Measurements from ENCODE around the gene FLVCR1. TPM values are rescaled to one million over a fixed set of nuclear protein-coding genes. Genes with fewer than 3 reads are reported as not detected.

The FLVCR1 gene
- total and polyA plus RNA-seq, 9 donors, result 1.9 to 11.4 (median 6.6) TPM

DNA sequence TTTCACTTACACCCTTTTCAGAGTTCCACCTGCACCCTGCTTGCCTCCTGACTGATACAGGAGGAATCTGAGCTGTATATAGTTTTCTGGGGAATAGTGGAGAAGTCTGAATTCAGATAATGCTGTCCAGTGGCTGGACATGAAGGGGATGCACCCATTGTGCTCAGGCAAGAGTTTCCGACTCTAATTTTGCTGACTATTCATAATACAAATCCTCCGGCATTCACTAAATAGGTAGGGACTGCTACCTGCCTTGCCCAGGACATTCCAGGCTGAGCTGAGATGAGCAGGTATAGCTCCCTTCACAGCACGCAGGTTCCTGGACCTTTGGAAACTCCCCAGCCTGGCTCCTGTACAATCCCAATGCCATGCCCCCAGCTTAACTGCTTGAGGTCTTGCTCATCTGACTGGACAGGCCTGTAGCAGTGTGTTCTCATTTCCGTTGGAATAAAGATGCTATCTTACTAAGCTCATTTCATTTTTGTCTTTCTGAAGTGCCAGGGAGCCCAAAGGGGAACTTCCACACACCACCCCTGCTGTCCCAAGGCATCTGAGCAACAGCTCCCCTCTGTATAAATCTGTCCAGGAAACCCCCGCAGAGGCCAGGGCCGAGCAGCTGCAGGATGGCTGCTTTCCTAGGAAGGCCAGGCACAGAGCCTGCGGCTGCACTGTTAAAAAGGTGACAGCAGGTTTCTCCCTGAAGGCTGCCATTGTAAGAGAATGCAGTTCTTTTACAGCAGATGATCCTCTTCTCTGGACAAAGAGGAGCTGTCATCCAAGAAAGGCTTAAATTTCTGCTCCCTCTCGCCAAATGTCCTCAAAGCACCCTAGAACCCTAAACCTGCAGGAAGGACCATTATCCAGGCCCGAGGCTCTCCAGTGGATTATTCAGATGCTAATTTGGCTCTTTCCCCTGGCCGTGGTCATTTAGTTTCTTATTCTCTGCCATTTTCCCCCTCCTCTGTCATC is 70.5 kb downstream of the FLVCR1 start:
- H3K4me3 ChIP-seq, result no peak overlapping the region
- no peaks in the 10 kb centered on the region for H3K4me1 ChIP-seq (ENCODE audit: insufficient read depth)
- DNase-seq, result no peak
- 55 to 73% (median 62%) methylated on average over 10 of the region's 10 CpGs for WGBS, 3 donors
- no peaks in the 10 kb centered on the region for H3K9me3 ChIP-seq
- no peaks in the 10 kb centered on the region for H3K36me3 ChIP-seq
- H3K27me3 ChIP-seq, result no peaks in the 10 kb centered on the region
- H3K27ac ChIP-seq, result no peak overlapping the region
- intact Hi-C loops (cut with DNase I), result no loop called here
- TF ChIP-seq EP300 (IDR thresholded peaks at IDR 0.05) (no peak), POLR2A (IDR thresholded peaks at IDR 0.05) (no peak)
- TF ChIP-seq, protein P1, sequence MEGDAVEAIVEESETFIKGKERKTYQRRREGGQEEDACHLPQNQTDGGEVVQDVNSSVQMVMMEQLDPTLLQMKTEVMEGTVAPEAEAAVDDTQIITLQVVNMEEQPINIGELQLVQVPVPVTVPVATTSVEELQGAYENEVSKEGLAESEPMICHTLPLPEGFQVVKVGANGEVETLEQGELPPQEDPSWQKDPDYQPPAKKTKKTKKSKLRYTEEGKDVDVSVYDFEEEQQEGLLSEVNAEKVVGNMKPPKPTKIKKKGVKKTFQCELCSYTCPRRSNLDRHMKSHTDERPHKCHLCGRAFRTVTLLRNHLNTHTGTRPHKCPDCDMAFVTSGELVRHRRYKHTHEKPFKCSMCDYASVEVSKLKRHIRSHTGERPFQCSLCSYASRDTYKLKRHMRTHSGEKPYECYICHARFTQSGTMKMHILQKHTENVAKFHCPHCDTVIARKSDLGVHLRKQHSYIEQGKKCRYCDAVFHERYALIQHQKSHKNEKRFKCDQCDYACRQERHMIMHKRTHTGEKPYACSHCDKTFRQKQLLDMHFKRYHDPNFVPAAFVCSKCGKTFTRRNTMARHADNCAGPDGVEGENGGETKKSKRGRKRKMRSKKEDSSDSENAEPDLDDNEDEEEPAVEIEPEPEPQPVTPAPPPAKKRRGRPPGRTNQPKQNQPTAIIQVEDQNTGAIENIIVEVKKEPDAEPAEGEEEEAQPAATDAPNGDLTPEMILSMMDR (IDR thresholded peaks at IDR 0.05), result no peak

DNA sequence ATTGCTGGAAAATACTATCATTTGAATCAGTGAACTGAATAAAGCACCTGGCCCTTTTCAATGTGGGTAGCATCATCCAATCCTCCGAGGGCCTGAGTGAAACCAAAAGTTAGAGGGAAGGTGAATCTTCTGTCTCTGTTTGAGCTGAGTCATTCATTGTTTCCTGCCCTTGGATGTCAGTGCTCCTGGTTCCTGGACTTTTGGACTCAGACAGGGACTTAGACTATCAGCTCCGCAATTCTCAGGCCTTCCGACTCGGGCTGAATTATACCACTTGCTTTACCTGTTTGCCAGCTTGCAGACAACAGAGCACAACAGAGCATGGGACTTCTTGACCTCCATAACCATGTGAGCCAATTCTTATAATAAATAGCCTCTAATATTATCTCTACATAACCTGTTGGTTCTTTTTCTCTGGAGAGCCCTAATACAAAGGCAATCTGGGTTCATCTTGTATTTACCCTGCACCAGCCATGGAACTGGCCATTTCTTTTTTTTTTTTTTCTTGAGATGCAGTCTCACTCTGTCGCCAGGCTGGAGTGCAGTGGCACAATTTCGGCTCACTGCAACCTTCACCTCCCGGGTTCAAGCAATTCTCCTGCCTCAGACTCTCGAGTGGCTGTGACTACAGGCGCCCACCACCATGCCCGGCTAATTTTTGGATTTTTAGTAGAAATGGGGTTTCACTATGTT is 73.1 kb downstream of the FLVCR1 start:
- Histone ChIP-seq H3K27me3 (no peaks in the 10 kb centered on the region), H3K9me3 (no peaks in the 10 kb centered on the region), H3K36me3 (no peaks in the 10 kb centered on the region), H3K4me3 (no peak overlapping the region), H3K4me1 (ENCODE audit: insufficient read depth) (no peaks in the 10 kb centered on the region), H3K27ac (no peak overlapping the region)
- intact Hi-C loops (cut with DNase I), result no loop called here
- no peak for DNase-seq
- TF ChIP-seq EP300 (IDR thresholded peaks at IDR 0.05) (no peak), POLR2A (IDR thresholded peaks at IDR 0.05) (no peak)
- TF ChIP-seq, protein P1 (IDR thresholded peaks at IDR 0.05), result no peak
- WGBS, 3 donors, result 82 to 90% (median 82%) methylated on average over 10 of the region's 10 CpGs

DNA sequence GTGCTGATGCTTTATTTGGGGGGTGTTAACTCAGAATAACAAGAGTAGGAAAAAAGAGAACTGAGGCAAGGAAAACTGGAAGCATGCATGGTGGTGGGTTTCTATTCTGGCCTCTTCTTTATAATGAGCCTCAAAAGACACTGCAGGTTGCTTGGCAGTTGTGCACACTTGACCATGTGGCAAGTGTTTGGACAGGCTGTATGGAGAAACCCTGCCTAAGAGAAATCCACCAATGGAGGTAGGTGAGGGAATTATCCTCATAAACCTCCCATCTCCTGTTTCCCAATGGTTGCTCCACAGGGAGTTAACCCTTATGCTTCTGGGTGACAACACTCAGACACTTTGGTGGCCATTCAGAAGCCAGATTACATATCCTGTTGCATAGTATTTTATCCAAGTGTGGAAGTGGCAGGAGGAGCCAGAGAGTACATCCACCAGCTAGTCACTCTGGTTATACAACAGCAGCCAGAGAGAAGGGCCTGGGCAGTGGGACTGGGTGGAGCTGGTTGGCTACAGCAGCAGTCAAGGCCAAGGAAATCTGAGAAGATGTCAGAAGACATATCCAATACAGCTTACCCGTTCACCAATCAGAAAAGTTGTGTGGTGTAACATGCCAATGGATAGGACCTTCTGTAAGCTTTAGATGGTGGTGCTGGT is 75.9 kb downstream of the FLVCR1 start:
- Histone ChIP-seq H3K36me3 (no peaks in the 10 kb centered on the region), H3K4me3 (no peak overlapping the region), H3K27me3 (no peaks in the 10 kb centered on the region), H3K4me1 (ENCODE audit: insufficient read depth) (no peaks in the 10 kb centered on the region), H3K9me3 (peaks cover 0 to 3% of the 10 kb centered on the region in 2 donors), H3K27ac (no peak overlapping the region)
- DNase-seq, result no peak
- intact Hi-C loops (cut with DNase I), result no loop called here
- 82 to 93% (median 93%) methylated on average over 1 of the region's 1 CpG for WGBS, 3 donors
- TF ChIP-seq POLR2A (IDR thresholded peaks at IDR 0.05) (no peak), EP300 (IDR thresholded peaks at IDR 0.05) (no peak)
- TF ChIP-seq, protein P1 (IDR thresholded peaks at IDR 0.05), result no peak

DNA sequence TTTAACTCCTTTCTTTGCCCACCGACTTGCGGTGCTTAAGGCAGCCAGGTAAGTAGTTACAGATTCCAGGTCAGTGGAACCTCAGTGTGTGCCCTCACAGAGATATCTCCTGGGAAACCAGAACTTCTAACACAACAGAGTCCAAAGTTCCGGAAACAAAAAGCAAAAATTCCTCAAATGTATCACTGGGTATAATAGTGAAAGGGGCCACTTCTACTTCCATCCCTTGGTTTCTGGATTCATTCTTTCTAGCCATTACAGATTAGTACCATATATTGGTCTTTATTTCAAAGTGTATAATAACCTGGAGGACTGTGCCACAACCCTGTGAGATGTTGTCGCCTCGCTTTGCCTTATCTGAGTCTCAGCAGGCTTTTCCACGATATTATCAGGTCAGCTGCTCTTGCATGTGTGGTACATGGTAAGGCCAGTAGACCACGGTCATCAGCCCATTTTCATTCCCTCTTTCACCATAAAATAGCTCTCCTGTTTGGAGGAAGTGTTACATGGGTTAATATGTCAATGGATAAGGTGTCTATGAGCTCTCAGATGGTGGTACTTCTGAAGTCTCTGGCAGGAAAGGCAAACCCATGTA is 77.4 kb downstream of the FLVCR1 start:
- DNase-seq, result no peak
- H3K4me1 ChIP-seq (ENCODE audit: insufficient read depth), result no peaks in the 10 kb centered on the region
- H3K9me3 ChIP-seq, result peaks cover 0 to 4% of the 10 kb centered on the region in 2 donors
- 87 to 90% (median 87%) methylated on average over 7 of the region's 7 CpGs for WGBS, 3 donors
- TF ChIP-seq POLR2A (IDR thresholded peaks at IDR 0.05) (no peak), EP300 (IDR thresholded peaks at IDR 0.05) (no peak)
- TF ChIP-seq, protein P1 (IDR thresholded peaks at IDR 0.05), result no peak
- H3K36me3 ChIP-seq, result no peaks in the 10 kb centered on the region
- no peaks in the 10 kb centered on the region for H3K27me3 ChIP-seq
- no peak overlapping the region for H3K4me3 ChIP-seq
- intact Hi-C loops (cut with DNase I), result no loop called here
- H3K27ac ChIP-seq, result no peak overlapping the region

All from ovary (tissue), 9 donors.